ENCODE data around the gene THAP4. TPM values are rescaled to one million over a fixed set of nuclear protein-coding genes. Genes with fewer than 3 reads are reported as not detected.

The THAP4 gene
- total RNA-seq, 1 experiment from 2014 or later: 88.6 TPM

GRCh38 chr2:241668354-241668753 lies 31.4 kb upstream of the THAP4 start:
- ATAC-seq (no peak), DNase-seq (ENCODE audit: low spot score) (no peak)
- H3K9me3 Mint-ChIP-seq: no peaks in the 10 kb centered on the region
- no peaks in the 10 kb centered on the region for H3K4me1 Mint-ChIP-seq
- peaks cover 29% of the 10 kb centered on the region for H3K36me3 Mint-ChIP-seq
- POLR2A ChIA-PET: no interaction called here
- H3K27me3 Mint-ChIP-seq (ENCODE audit: low read depth): no peaks in the 10 kb centered on the region
- CTCF ChIA-PET: no interaction called here
- H3K4me3 Mint-ChIP-seq: no peak overlapping the region
- no peak for TF ChIP-seq TEAD4 (CRISPR knock-in tag; IDR thresholded peaks at IDR 0.05)
- no peak for TF ChIP-seq STAT6 (CRISPR knock-in tag; conservative IDR thresholded peaks at IDR 0.05; ENCODE audit: low read depth)
- H3K27ac Mint-ChIP-seq: no peak overlapping the region

- H3K9me3 Mint-ChIP-seq: no peaks in the 10 kb centered on the region
- H3K27me3 Mint-ChIP-seq (ENCODE audit: low read depth): no peaks in the 10 kb centered on the region
- H3K27ac Mint-ChIP-seq: no peak overlapping the region
- no peak for ATAC-seq
- H3K36me3 Mint-ChIP-seq: peaks cover 30% of the 10 kb centered on the region
- ChIA-PET POLR2A (no interaction called here), CTCF (interaction anchor here (1.5 kb wide), 1 partner anchor 35 kb away, joined by 3 read pairs; the partner anchor contains the start of gene ING5)
- TF ChIP-seq CDX4 (CRISPR knock-in tag; IDR thresholded peaks at IDR 0.05; ENCODE audit: borderline replicate concordance) (no peak), NFE2L1 (CRISPR knock-in tag; IDR thresholded peaks at IDR 0.05) (no peak), MLX (CRISPR knock-in tag; IDR thresholded peaks at IDR 0.05) (no peak), RELA (CRISPR knock-in tag; IDR thresholded peaks at IDR 0.05; ENCODE audit: borderline replicate concordance) (no peak), CREB1 (CRISPR knock-in tag; IDR thresholded peaks at IDR 0.05) (no peak), GABPB1 (CRISPR knock-in tag; IDR thresholded peaks at IDR 0.05) (no peak), PREB (CRISPR knock-in tag; IDR thresholded peaks at IDR 0.05; ENCODE audit: borderline replicate concordance) (no peak)
- H3K4me3 Mint-ChIP-seq: no peak overlapping the region
- no peak for DNase-seq (ENCODE audit: low spot score)
- H3K4me1 Mint-ChIP-seq: no peaks in the 10 kb centered on the region
Measured at GRCh38 chr2:241666627-241667400, 29.9 kb upstream of the THAP4 start.

- no peaks in the 10 kb centered on the region for H3K9me3 Mint-ChIP-seq
- H3K27ac Mint-ChIP-seq: peak overlapping the region; percentile 27
- no peak for ATAC-seq
- no peak overlapping the region for H3K4me3 Mint-ChIP-seq
- peaks cover 35% of the 10 kb centered on the region for H3K36me3 Mint-ChIP-seq
- CTCF ChIA-PET: interaction anchor here (1.0 to 1.5 kb wide), 4 partner anchors 10 to 213 kb away, joined by 3 to 6 read pairs (median 3); partner anchors contain the start of genes D2HGDH and ING5
- no peak for DNase-seq (ENCODE audit: low spot score)
- H3K4me1 Mint-ChIP-seq: no peaks in the 10 kb centered on the region
- POLR2A ChIA-PET: no interaction called here
- H3K27me3 Mint-ChIP-seq (ENCODE audit: low read depth): no peaks in the 10 kb centered on the region
- TF ChIP-seq HMGXB4 (CRISPR knock-in tag; IDR thresholded peaks at IDR 0.05): no peak
- TF ChIP-seq ZNF121 (CRISPR knock-in tag; IDR thresholded peaks at IDR 0.05): no peak
- no peak for TF ChIP-seq RORB (CRISPR knock-in tag; IDR thresholded peaks at IDR 0.05)
- no peak for TF ChIP-seq MXD4 (CRISPR knock-in tag; IDR thresholded peaks at IDR 0.05; ENCODE audit: borderline replicate concordance)
- no peak for TF ChIP-seq SMAD3 (CRISPR knock-in tag; IDR thresholded peaks at IDR 0.05; ENCODE audit: borderline replicate concordance)
- no peak for TF ChIP-seq ZNF396 (CRISPR knock-in tag; IDR thresholded peaks at IDR 0.05; ENCODE audit: borderline replicate concordance)
- TF ChIP-seq ZMAT4 (CRISPR knock-in tag; IDR thresholded peaks at IDR 0.05): no peak
- TF ChIP-seq CTCF (IDR thresholded peaks at IDR 0.05): no peak
- no peak for TF ChIP-seq USF1 (CRISPR knock-in tag; IDR thresholded peaks at IDR 0.05)
- no peak for TF ChIP-seq CREB1 (CRISPR knock-in tag; IDR thresholded peaks at IDR 0.05)
- no peak for TF ChIP-seq HMGA2 (CRISPR knock-in tag; IDR thresholded peaks at IDR 0.05)
Measured at GRCh38 chr2:241665731-241666440, 28.9 kb upstream of the THAP4 start.

Data from WTC11 (cell line).